ENCODE data around the gene FILIP1.

- no peak for TF ChIP-seq CTCF (IDR thresholded peaks at IDR 0.05; ENCODE audit: borderline replicate concordance, extremely low read depth, low read length, poor library complexity, severe bottlenecking)
- no peak for TF ChIP-seq EZH2 (IDR thresholded peaks at IDR 0.05; ENCODE audit: borderline replicate concordance, low read depth, low read length, severe bottlenecking)
These were observed 208.3 kb downstream of the FILIP1 start for GRCh38 chr6:75285283-75285639.

All from DND-41 (cell line).